Measurements from ENCODE around the gene KRTAP5-11. TPM values are rescaled to one million over a fixed set of nuclear protein-coding genes. Genes with fewer than 3 reads are reported as not detected.
"Not testable (repeated sequence)": the region's sequence is repeated elsewhere in the genome, so short reads cannot be mapped to it uniquely, and the experiment has no call there.

Gene KRTAP5-11
- total RNA-seq, 1 experiment from 2014 or later: not detected

GRCh38 chr11:71542879-71543777 lies 39.5 kb downstream of the KRTAP5-11 start:
- in situ Hi-C loops (cut with HindIII; ENCODE audit: low pct_unique_long_range_greater_than_20kb, low sequenced_read_pairs): no loop called here
- DNase-seq (ENCODE audit: low read depth, low spot score): no peak

- DNase-seq (ENCODE audit: low read depth, low spot score): no peak
- in situ Hi-C loops (cut with HindIII; ENCODE audit: low pct_unique_long_range_greater_than_20kb, low sequenced_read_pairs): no loop called here
Observed at GRCh38 chr11:71542382-71542781, 40.3 kb downstream of the KRTAP5-11 start.

GRCh38 chr11:71540521-71541304 lies 42.0 kb downstream of the KRTAP5-11 start:
- DNase-seq (ENCODE audit: low read depth, low spot score); in situ Hi-C loops (cut with HindIII; ENCODE audit: low pct_unique_long_range_greater_than_20kb, low sequenced_read_pairs): not testable (repeated sequence)

DNA sequence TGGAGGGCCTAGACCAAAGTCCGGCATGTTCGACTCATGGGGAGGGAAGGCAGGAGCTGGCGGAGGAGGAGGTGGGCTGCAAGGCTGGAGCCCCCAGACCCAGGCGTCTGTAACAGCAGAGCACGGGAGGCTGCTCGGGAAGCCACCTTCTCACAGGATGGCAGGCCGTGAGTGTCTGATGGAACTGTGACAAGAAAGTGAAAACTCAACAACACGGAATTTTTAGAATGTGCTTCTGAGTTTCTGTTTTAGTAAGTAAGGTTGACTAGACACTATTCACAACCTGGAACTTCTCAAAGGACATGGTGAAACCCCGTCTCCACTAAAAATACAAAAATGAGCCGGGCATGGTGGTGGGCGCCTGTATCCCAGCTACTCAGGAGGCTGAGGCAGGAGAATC lies 42.7 kb downstream of the KRTAP5-11 start:
- DNase-seq (ENCODE audit: low read depth, low spot score); in situ Hi-C loops (cut with HindIII; ENCODE audit: low pct_unique_long_range_greater_than_20kb, low sequenced_read_pairs): not testable (repeated sequence)

GRCh38 chr11:71539017-71539416 lies 43.7 kb downstream of the KRTAP5-11 start:
- DNase-seq (ENCODE audit: low read depth, low spot score): no peak
- in situ Hi-C loops (cut with HindIII; ENCODE audit: low pct_unique_long_range_greater_than_20kb, low sequenced_read_pairs): no loop called here

DNA sequence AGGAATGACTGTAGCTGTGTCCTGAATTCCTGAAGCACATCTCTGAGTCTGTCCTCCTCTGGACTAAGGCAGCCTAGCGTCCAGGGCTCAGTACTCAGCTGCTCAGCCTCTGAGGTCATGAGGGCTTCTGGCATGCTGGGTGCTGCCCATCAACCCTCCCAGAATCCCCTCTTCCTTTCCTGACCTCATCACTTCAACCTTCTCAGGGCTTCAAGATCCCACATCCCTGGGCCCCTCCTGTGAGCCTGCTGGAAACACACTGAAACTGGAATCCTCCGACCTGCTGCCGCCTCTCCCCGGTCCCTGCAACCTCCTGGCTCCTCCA lies 44.0 kb downstream of the KRTAP5-11 start:
- in situ Hi-C loops (cut with HindIII; ENCODE audit: low pct_unique_long_range_greater_than_20kb, low sequenced_read_pairs): no loop called here
- DNase-seq (ENCODE audit: low read depth, low spot score): no peak

- DNase-seq (ENCODE audit: low read depth, low spot score); in situ Hi-C loops (cut with HindIII; ENCODE audit: low pct_unique_long_range_greater_than_20kb, low sequenced_read_pairs): not testable (repeated sequence)
Observed at GRCh38 chr11:71537977-71538665, 44.6 kb downstream of the KRTAP5-11 start, which contains the start of gene KRTAP5-8. Gene KRTAP5-8 (plus strand): TSS chr11:71538025. CDS start chr11:71538056, 31 bp downstream.

DNA sequence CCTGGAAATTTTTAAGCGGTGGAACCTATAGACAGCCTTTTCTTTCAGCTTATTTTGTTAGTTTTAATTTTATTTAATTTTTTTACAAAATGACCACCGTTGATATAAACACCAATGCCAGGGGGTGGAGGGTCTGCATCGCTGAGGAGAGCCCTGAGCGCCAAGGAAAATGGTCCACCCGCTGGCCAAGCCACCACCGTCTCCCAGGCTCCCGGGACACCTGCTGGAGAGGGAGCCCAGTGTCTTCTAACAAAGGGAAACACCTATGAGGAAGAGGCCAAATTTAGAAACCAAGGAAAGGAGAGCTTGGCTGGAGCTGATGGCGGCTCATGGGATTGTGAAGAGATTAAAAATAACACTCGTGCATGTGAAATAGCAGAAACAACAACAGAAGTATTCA lies 45.1 kb downstream of the KRTAP5-11 start:
- in situ Hi-C loops (cut with HindIII; ENCODE audit: low pct_unique_long_range_greater_than_20kb, low sequenced_read_pairs): no loop called here
- DNase-seq (ENCODE audit: low read depth, low spot score): no peak

GRCh38 chr11:71535825-71536224 lies 46.9 kb downstream of the KRTAP5-11 start:
- in situ Hi-C loops (cut with HindIII; ENCODE audit: low pct_unique_long_range_greater_than_20kb, low sequenced_read_pairs): no loop called here
- no peak for DNase-seq (ENCODE audit: low read depth, low spot score)

GRCh38 chr11:71534711-71535608 lies 47.7 kb downstream of the KRTAP5-11 start:
- DNase-seq (ENCODE audit: low read depth, low spot score); in situ Hi-C loops (cut with HindIII; ENCODE audit: low pct_unique_long_range_greater_than_20kb, low sequenced_read_pairs): not testable (repeated sequence)

- DNase-seq (ENCODE audit: low read depth, low spot score): no peak
- in situ Hi-C loops (cut with HindIII; ENCODE audit: low pct_unique_long_range_greater_than_20kb, low sequenced_read_pairs): no loop called here
Observed at GRCh38 chr11:71532036-71532610, 50.6 kb downstream of the KRTAP5-11 start.

Small RNAs within 50 kb of the gene (small RNA-seq; reads per million reads assigned to genes)
- gene AP000867.1: 0 reads per million in 2 experiments
- gene KRTAP5-14P: 0 reads per million in 2 experiments

Other genes with a start within 250 kb of the KRTAP5-11 start
- 114 and 117 TPM in 2 replicates for gene DHCR7, start 134.5 kb downstream of the KRTAP5-11 start, total RNA-seq (2014; rRNA removed; shearing (Covaris generic))
- 127 and 130 TPM in 2 replicates for gene NADSYN1, start 129.7 kb downstream of the KRTAP5-11 start, total RNA-seq (2014; rRNA removed; shearing (Covaris generic))
- 0.08 TPM in 1 of 2 replicates, not detected in the other for gene KRTAP5-7, start 55.6 kb downstream of the KRTAP5-11 start, total RNA-seq (2014; rRNA removed; shearing (Covaris generic))
- gene KRTAP5-8, start 44.9 kb downstream of the KRTAP5-11 start, total RNA-seq (2014; rRNA removed; shearing (Covaris generic)): 0.26 TPM in 1 of 2 replicates, not detected in the other
- gene KRTAP5-9, start 34.5 kb downstream of the KRTAP5-11 start, total RNA-seq (2014; rRNA removed; shearing (Covaris generic)): not detected in 2 replicates
- 0.53 TPM in 1 of 2 replicates, not detected in the other for gene KRTAP5-10, start 17.3 kb downstream of the KRTAP5-11 start, total RNA-seq (2014; rRNA removed; shearing (Covaris generic))

Data from SK-MEL-5 (cell line).